Heart left ventricle (tissue), 16 donors: ENCODE measurements around the gene TM9SF1. TPM values are rescaled to one million over a fixed set of nuclear protein-coding genes. Genes with fewer than 3 reads are reported as not detected.

Experiments used
- ATAC-seq, 4 donors: fragments of 200-7000 bp; cut with Tn5 transposase; one replicate each; pipeline ENCODE4 v1.9.1; 2020 to 2022; ENCODE audit warnings: moderate library complexity in 4 of 4, mild to moderate bottlenecking in 3 of 4, moderate number of reproducible peaks in 1 of 4
- DNase-seq, 5 donors: peaks; one replicate each; pipeline ENCODE4 v3.0.0-alpha.2; 2020
- H3K27ac ChIP-seq, 12 donors: fragments of 200-600 bp; sonication (generic) in 4 of 12; one replicate each; pipeline versions ENCODE4 v1.5.0 to v1.8.0; 2016 to 2022; ENCODE audit warnings: mild to moderate bottlenecking in 2 of 12
- H3K27me3 ChIP-seq, 9 donors: fragments of 200-600 bp; sonication (generic) in 2 of 9; one replicate each; pipeline versions ENCODE4 v1.5.1 to v1.8.0; 2016 to 2022; ENCODE audit warnings: mild to moderate bottlenecking in 3 of 9
- H3K36me3 ChIP-seq, 9 donors: fragments of 200-600 bp; sonication (generic) in 2 of 9; one replicate each; pipeline versions ENCODE4 v1.5.0 to v1.8.0; 2018 to 2022; ENCODE audit warnings: mild to moderate bottlenecking in 2 of 9
- H3K4me1 ChIP-seq, 12 donors: fragments of 200-600 bp; sonication (generic) in 4 of 12; one replicate each; pipeline versions ENCODE4 v1.5.0 to v1.8.0; 2016 to 2022; ENCODE audit warnings: mild to moderate bottlenecking in 3 of 12
- H3K4me3 ChIP-seq, 12 donors: fragments of 200-600 bp; sonication (generic) in 4 of 12; one replicate each; pipeline versions ENCODE4 v1.5.0 to v1.8.0; 2017 to 2022; ENCODE audit warnings: mild to moderate bottlenecking in 9 of 12, moderate library complexity in 4 of 12
- H3K9me3 ChIP-seq, 12 donors: fragments of 200-600 bp; sonication (generic) in 4 of 12; one replicate each; pipeline versions ENCODE4 v1.5.0 to v1.8.0; 2016 to 2022; ENCODE audit warnings: mild to moderate bottlenecking in 1 of 12
- CTCF ChIP-seq, 12 donors: fragments of 200-600 bp; sonication (generic) in 4 of 12; IDR thresholded peaks; one replicate each; pipeline versions ENCODE4 v1.5.0 to v1.8.0; 2018 to 2022; ENCODE audit warnings: antibody characterized with exemption in 12 of 12, mild to moderate bottlenecking in 5 of 12
- POLR2A ChIP-seq, 2 donors: fragments of 450-650 bp; IDR thresholded peaks; one replicate each; pipeline ENCODE4 v1.6.1; 2017; ENCODE audit warnings: antibody characterized with exemption in 2 of 2, mild to moderate bottlenecking in 2 of 2, moderate library complexity in 2 of 2
- WGBS, 4 donors: extraction: QIAGEN DNeasy Blood & Tissue Kit in 2 of 4; methylation state at CpG; one replicate each; pipeline versions ENCODE4 v1.1.5 to v1.1.7; 2013 to 2018; 5-methylcytosine and 5-hydroxymethylcytosine counted together
- intact Hi-C, 10 donors: fragments of 100-400 bp; cut with DNase I; formaldehyde crosslinking; loops; one replicate each; pipeline versions ENCODE4 v1.11.1 to v1.14.2; 2022
- polyA plus RNA-seq, 2 donors: library from polyadenylated mRNA; stranded (reverse); fragments of 200-250 nt; gene quantifications; one replicate each; pipeline ENCODE4 v1.2.3, GENCODE V29; 2013
- total RNA-seq, 9 donors: library from RNA; depleted of rRNA in 2 of 9; stranded (reverse); fragments of >200 nt in 2 of 9; fragmentation: NEBNext Ultra II Directional in 3 of 9; extraction: Animal tissue kit (Norgen Biotek cat#: 25700) in 3 of 9; gene quantifications; one replicate each; pipeline versions ENCODE4 v1.1.0 to v1.2.4, GENCODE V29; 2016 to 2023
- donor health status: ischemic (EF 13 %, LVEDD 7.1; RV severe dilation, severe dysfunction).
- donor health status: healthy with polysubstance abuse.
- donor health status: DM: no; HTN: yes; CAD: no.
- donor health status: DM: no; HTN: no; CAD: no.
- donor health status: ischemic (EF 25% LVEDD 6.9; RV normal size, moderate dysfunction).
- donor health status: ischemic (EF 25% LVEDD 5.7; RV mildly dilated, moderate dysfunction).
- donor health status: healthy.
- donor health status: DM: yes; HTN: yes; CAD: no.
- donor health status: ischemic (EF 35%, LVEDD 5.7; RV mildly dilated, moderate dysfunction).
- donor health status: nonischemic (EF 11% LVEDD 7.7; RV severe dilation, severe dysfunction).
- donor health status: DM: yes; HTN: yes; CAD: no.
- donor health status: PGD.
- donor health status: ischemic (EF 29% LVEDD 5.4; RV normal size, mild dysfunction).
- donor health status: nonischemic (EF 23%, LVEDD 6.1; RV moderate dilation, normal function).

The TM9SF1 gene
- total and polyA plus RNA-seq, 11 donors: 6.1 to 52.8 (median 26.3) TPM

GRCh38 chr14:24165785-24166184 lies 29.5 kb downstream of the TM9SF1 start:
- DNase-seq (no peak), ATAC-seq (no peak)
- WGBS, 4 donors: 85 to 96% (median 95%) methylated on average over 5 of the region's 5 CpGs
- H3K4me1 ChIP-seq: peaks cover 0 to 72% (median 18%) of the 10 kb centered on the region in 12 donors
- no peaks in the 10 kb centered on the region for H3K27me3 ChIP-seq
- H3K4me3 ChIP-seq: no peak overlapping the region
- H3K36me3 ChIP-seq: peaks cover 2 to 88% (median 79%) of the 10 kb centered on the region in 9 donors
- H3K27ac ChIP-seq: no peak overlapping the region
- intact Hi-C loops: loop anchor here in 1 of 10 donors (10.0 kb wide), 1 partner anchor 151 kb away; no protein-coding TSS in a partner anchor
- H3K9me3 ChIP-seq: no peaks in the 10 kb centered on the region
- TF ChIP-seq POLR2A (IDR thresholded peaks at IDR 0.05) (no peak), CTCF (IDR thresholded peaks at IDR 0.05) (no peak)

- peak in 2 of 5 donors; percentile 27 to 52 for DNase-seq
- Histone ChIP-seq H3K27ac (no peak overlapping the region), H3K4me1 (peaks cover 0 to 74% (median 22%) of the 10 kb centered on the region in 12 donors), H3K27me3 (no peaks in the 10 kb centered on the region), H3K4me3 (no peak overlapping the region), H3K9me3 (no peaks in the 10 kb centered on the region), H3K36me3 (peaks cover 2 to 91% (median 79%) of the 10 kb centered on the region in 9 donors)
- ATAC-seq: no peak
- WGBS, 4 donors: 82 to 96% (median 95%) methylated on average over 5 to 14 of the region's 14 CpGs
- intact Hi-C loops: loop anchor here in 3 of 10 donors (5.0 to 10.0 kb wide), 3 partner anchors 57 to 150 kb away; no protein-coding TSS in a partner anchor
- TF ChIP-seq POLR2A (IDR thresholded peaks at IDR 0.05): no peak
- no peak for TF ChIP-seq CTCF (IDR thresholded peaks at IDR 0.05)
These were observed 30.7 kb downstream of the TM9SF1 start for GRCh38 chr14:24164518-24164991.

GRCh38 chr14:24162093-24162492 lies 33.1 kb downstream of the TM9SF1 start:
- DNase-seq (peak in 2 of 5 donors; percentile 18 to 42), ATAC-seq (peak in 2 of 4 donors; percentile 5 to 11)
- H3K9me3 ChIP-seq: no peaks in the 10 kb centered on the region
- H3K4me3 ChIP-seq: peak overlapping the region; percentile 36 to 85 (median 72)
- H3K36me3 ChIP-seq: peaks cover 5 to 90% (median 76%) of the 10 kb centered on the region in 9 donors
- no peaks in the 10 kb centered on the region for H3K27me3 ChIP-seq
- intact Hi-C loops: loop anchor here in 3 of 10 donors (5.0 to 10.0 kb wide), 3 partner anchors 55 to 147 kb away; no protein-coding TSS in a partner anchor
- no peak for TF ChIP-seq CTCF (IDR thresholded peaks at IDR 0.05)
- H3K27ac ChIP-seq: peak overlapping the region; percentile 82 to 100 (median 97)
- 33 to 47% (median 38%) methylated on average over 8 of the region's 8 CpGs for WGBS, 4 donors
- H3K4me1 ChIP-seq: peaks cover 0 to 64% (median 22%) of the 10 kb centered on the region in 12 donors
